ENCODE data around the gene GCHFR.

The GCHFR gene

GRCh38 chr15:40793216-40793989 is 29.5 kb downstream of the GCHFR start:
- CTCF ChIA-PET = interaction anchor here (0.6 to 1.8 kb wide), 3 partner anchors 10 to 285 kb away, joined by 3 to 6 read pairs (median 3); no protein-coding TSS in a partner anchor
- no peaks in the 10 kb centered on the region for H3K9me3 Mint-ChIP-seq
- H3K4me1 Mint-ChIP-seq = peaks cover 13% of the 10 kb centered on the region
- no peak for DNase-seq
- H3K36me3 Mint-ChIP-seq = peaks cover 12% of the 10 kb centered on the region
- no peak overlapping the region for H3K4me3 Mint-ChIP-seq
- no peaks in the 10 kb centered on the region for H3K27me3 Mint-ChIP-seq
- no peak overlapping the region for H3K27ac Mint-ChIP-seq

DNA sequence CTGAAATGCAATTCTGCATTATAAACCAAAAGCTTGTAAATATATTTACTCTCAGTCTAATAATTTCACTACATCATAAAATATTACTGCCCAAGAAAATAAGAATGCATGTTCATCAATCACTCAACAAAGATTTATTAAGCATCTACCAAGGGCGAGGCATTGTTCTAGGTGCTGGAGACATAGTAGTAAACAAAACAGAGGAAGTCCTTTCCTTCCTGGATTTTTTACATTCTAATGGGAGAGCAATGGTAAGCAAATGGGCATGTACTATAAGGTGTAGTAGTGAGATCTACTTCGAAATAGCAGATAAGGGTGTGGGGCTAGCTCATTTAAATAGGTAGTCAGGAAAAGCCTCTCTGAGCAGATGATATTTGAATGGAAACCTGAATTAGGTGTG is 32.2 kb downstream of the GCHFR start:
- H3K4me3 Mint-ChIP-seq = no peak overlapping the region
- CTCF ChIA-PET = interaction anchor here (1.8 kb wide), 1 partner anchor 11 kb away, joined by 5 read pairs; no protein-coding TSS in a partner anchor
- peaks cover 10% of the 10 kb centered on the region for H3K4me1 Mint-ChIP-seq
- H3K27ac Mint-ChIP-seq = no peak overlapping the region
- DNase-seq = no peak
- H3K9me3 Mint-ChIP-seq = no peaks in the 10 kb centered on the region
- peaks cover 23% of the 10 kb centered on the region for H3K36me3 Mint-ChIP-seq
- no peaks in the 10 kb centered on the region for H3K27me3 Mint-ChIP-seq

- CTCF ChIA-PET = interaction anchor here (1.8 kb wide), 1 partner anchor 12 kb away, joined by 5 read pairs; no protein-coding TSS in a partner anchor
- Mint-ChIP-seq H3K4me1 (peaks cover 12% of the 10 kb centered on the region), H3K27ac (no peak overlapping the region), H3K9me3 (no peaks in the 10 kb centered on the region), H3K36me3 (peaks cover 26% of the 10 kb centered on the region), H3K27me3 (no peaks in the 10 kb centered on the region), H3K4me3 (no peak overlapping the region)
- no peak for DNase-seq
Measured at GRCh38 chr15:40796512-40796911, 32.6 kb downstream of the GCHFR start.

DNA sequence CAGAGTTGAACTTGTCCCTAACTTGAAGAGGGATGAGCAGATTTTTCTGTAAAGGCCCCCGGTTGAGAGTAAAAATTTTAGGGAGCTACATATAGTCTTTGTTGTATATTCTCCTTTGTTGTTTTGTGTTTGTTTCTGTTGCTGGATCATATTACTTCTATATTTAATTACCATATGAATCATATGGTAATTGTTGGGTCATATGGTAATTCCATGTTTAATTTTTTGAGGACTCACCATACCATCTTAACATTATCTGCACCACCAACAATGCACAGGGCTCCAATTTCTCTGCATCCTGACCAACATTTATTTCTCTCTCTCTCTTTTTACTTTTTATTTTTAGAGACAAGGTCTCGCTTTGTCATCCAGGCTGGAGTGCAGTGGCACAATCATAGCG is 35.7 kb downstream of the GCHFR start:
- Mint-ChIP-seq H3K27me3 (no peaks in the 10 kb centered on the region), H3K9me3 (no peaks in the 10 kb centered on the region), H3K4me1 (peaks cover 20% of the 10 kb centered on the region), H3K36me3 (peaks cover 25% of the 10 kb centered on the region), H3K4me3 (no peak overlapping the region), H3K27ac (no peak overlapping the region)
- CTCF ChIA-PET = no interaction called here
- DNase-seq = no peak

DNA sequence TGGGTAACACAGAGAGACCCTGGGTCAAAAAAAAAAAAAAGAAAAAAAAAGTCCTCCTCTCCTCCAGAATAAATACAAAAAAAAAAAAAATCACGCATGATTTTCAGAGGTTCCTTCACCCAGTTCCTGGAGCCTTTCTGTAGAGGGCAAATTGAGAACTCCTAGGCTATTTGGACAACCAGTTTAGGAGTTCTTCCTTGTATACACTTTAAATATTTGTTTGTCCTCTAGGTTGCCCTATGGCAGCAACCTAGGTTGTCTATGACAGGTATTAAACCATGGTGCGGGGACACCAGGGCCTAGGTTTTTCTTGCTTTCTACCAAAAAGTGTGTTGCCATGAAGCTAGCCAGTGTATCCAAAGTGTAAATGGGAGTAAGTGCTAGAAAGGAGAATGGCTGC is 39.2 kb downstream of the GCHFR start:
- CTCF ChIA-PET = interaction anchor here (1.6 kb wide), 1 partner anchor 21 kb away, joined by 6 read pairs; no protein-coding TSS in a partner anchor
- Mint-ChIP-seq H3K4me3 (no peak overlapping the region), H3K9me3 (no peaks in the 10 kb centered on the region), H3K27ac (no peak overlapping the region), H3K36me3 (peaks cover 29% of the 10 kb centered on the region), H3K27me3 (no peaks in the 10 kb centered on the region), H3K4me1 (peaks cover 31% of the 10 kb centered on the region)
- no peak for DNase-seq

DNA sequence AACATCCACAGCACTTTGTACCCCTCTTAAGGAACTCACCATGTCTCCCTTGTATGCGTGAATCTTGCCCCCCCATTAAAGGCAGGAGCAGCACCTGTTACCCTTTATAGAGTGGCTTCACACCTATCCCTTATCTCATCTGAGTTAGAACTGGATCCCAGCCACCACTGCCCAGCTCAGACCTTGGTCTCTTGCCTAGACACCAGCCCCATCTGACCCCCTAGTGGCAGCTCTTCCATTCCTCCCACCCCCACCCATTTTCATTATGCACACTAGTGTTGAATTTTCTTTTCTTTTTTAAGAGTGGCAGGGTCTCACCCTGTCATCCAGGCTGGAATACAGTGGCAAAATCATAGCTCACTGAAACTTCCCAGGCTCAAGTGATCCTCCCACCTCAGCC is 39.8 kb downstream of the GCHFR start:
- peaks cover 24% of the 10 kb centered on the region for H3K36me3 Mint-ChIP-seq
- CTCF ChIA-PET = interaction anchor here (1.6 kb wide), 1 partner anchor 21 kb away, joined by 6 read pairs; no protein-coding TSS in a partner anchor
- no peak overlapping the region for H3K4me3 Mint-ChIP-seq
- no peak overlapping the region for H3K27ac Mint-ChIP-seq
- no peaks in the 10 kb centered on the region for H3K9me3 Mint-ChIP-seq
- no peaks in the 10 kb centered on the region for H3K27me3 Mint-ChIP-seq
- no peak for DNase-seq
- H3K4me1 Mint-ChIP-seq = peaks cover 35% of the 10 kb centered on the region

DNA sequence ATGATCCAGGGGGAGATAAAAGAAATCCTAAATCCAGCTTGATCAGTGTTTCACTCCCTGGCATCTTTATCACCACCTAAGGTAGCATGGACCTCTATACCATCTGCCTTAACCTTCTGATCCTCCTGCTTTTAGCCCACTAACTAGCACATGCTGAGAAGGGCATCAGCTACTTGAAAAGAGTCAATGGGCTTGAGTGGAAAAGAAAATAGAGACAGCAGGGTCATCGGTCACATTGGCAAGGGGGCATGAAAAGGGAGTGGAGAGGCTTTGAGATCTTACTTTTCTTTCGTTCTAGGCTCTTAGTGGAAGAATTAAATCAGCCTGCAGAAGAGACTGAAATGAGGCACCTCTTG is 42.8 kb downstream of the GCHFR start:
- CTCF ChIA-PET = interaction anchor here (0.7 kb wide), 2 partner anchors 22 to 87 kb away, joined by 3 read pairs; partner anchors contain the start of gene VPS18
- Mint-ChIP-seq H3K36me3 (peaks cover 16% of the 10 kb centered on the region), H3K27me3 (no peaks in the 10 kb centered on the region), H3K4me3 (peak overlapping the region; percentile 97), H3K9me3 (no peaks in the 10 kb centered on the region), H3K27ac (peak overlapping the region; percentile 99), H3K4me1 (peaks cover 35% of the 10 kb centered on the region)
- DNase-seq = no peak

- CTCF ChIA-PET = interaction anchor here (0.7 kb wide), 1 partner anchor 87 kb away, joined by 3 read pairs; the partner anchor contains the start of gene VPS18
- peaks cover 32% of the 10 kb centered on the region for H3K4me1 Mint-ChIP-seq
Measured at GRCh38 chr15:40807028-40807887, 43.4 kb downstream of the GCHFR start, which contains the start of the genes DNAJC17 and ZFYVE19. Gene DNAJC17 (minus strand): TSS chr15:40807473. CDS start chr15:40807446, 27 bp downstream. Gene ZFYVE19 (plus strand): TSS chr15:40807089. CDS start chr15:40807590, 501 bp downstream.

DNA sequence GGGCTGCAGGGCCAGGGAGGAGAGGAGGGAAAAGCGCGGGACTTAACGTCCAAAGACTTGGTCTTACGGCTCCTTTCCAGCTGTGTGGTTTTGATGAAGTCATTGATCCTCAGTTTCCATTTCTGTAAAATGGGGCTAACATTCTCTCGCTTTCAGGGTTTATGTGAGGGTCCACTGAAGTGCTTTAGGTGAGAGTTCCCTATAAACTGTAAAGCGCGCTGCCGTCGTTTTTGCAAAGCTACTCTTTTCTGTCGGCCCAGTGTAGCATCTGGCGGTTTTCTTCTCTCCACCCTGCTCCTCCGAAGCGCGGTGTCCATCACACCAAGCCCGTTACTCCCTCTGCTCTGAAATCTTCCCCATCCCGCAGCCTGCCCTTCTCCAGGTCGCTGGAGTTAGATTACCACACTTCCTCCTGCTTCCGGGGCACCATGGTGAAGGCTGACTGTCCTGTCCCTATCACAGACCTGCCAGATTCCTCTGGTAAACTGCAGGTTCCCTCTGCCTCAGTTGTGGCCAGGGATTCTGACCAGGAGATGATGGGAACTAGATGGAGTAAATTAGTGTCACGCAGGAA is 44.1 kb downstream of the GCHFR start:
- no peak for DNase-seq
- Mint-ChIP-seq H3K27me3 (no peaks in the 10 kb centered on the region), H3K36me3 (peaks cover 13% of the 10 kb centered on the region), H3K4me1 (peaks cover 32% of the 10 kb centered on the region), H3K9me3 (no peaks in the 10 kb centered on the region), H3K27ac (no peak overlapping the region), H3K4me3 (peak overlapping the region; percentile 97)
- CTCF ChIA-PET = no interaction called here

More at GRCh38 chr15:40807028-40807887, 43.4 kb downstream of the GCHFR start, which contains the start of the genes DNAJC17 and ZFYVE19:
- Mint-ChIP-seq H3K9me3 (no peaks in the 10 kb centered on the region), H3K4me3 (peak within 1 kb of the TSS; percentile 97), H3K27me3 (no peaks in the 10 kb centered on the region), H3K27ac (peak within 1 kb of the TSS; percentile 99), H3K36me3 (peaks cover 13% of the 10 kb centered on the region)
- DNase-seq = peak; percentile 97

DNA sequence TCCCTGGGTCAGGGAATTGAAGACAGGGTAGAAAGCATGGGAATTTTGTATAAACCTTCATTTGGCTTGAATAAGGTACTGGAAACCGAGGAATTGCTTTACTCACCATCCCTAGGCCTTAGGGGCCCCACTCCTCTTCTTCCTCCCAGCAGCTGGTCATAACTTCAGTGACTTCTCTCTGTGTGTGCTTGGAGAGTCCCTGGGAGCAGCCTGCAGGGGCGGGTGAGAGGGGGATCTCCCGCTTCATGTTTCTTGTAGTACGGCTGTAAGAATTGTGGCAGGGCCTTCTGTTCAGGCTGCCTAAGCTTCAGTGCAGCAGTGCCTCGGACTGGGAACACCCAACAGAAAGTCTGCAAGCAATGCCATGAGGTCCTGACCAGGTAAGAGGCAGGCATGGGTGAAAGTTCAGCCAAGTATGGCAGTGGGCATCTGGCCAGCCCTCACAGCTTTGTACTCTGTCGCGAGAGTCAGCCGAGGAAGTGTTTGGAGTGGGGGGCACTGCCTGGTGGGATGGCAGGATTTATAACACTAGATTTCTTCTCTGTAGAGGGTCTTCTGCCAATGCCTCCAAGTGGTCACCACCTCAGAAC is 45.1 kb downstream of the GCHFR start:
- Mint-ChIP-seq H3K27ac (no peak overlapping the region), H3K4me1 (peaks cover 27% of the 10 kb centered on the region)

DNA sequence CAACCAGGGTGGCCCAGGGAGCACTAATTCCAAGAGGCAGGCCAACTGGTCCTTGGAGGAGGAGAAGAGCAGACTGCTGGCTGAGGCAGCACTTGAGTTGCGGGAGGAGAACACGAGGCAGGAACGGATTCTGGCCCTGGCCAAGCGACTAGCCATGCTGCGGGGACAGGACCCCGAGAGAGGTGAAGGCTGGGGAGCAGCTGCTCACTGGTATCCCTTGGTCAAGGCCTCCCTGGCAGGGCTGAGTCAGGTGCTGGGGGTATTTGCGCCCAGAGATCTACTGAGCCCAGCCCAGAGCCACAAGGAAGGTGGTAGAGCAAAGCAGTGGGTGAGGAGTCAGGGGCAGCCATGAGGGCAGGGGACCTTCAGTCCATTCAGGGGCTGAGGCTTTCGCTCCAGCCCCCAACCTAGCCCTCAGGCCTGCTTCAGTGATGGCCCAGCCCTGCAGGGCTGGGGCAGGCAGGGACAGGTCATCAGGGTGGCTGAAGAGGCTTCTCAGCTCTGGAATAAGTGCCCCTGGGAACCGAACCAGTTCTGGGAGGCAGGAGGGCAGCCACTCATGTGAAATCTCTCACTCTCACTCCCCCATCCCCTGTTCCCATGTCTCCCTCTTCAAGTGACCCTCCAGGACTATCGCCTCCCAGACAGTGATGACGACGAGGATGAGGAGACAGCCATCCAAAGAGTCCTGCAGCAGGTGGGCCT is 49.0 kb downstream of the GCHFR start:
- Mint-ChIP-seq H3K36me3 (peaks cover 14% of the 10 kb centered on the region), H3K27ac (no peak overlapping the region), H3K27me3 (no peaks in the 10 kb centered on the region), H3K9me3 (no peaks in the 10 kb centered on the region), H3K4me1 (peaks cover 12% of the 10 kb centered on the region), H3K4me3 (no peak overlapping the region)
- CTCF ChIA-PET = interaction anchor here (1.2 to 1.4 kb wide), 2 partner anchors 45 to 82 kb away, joined by 3 to 4 read pairs; partner anchors contain the start of gene VPS18
- no peak for DNase-seq

More for the DNA sequence above, 45.1 kb downstream of the GCHFR start:
- Mint-ChIP-seq H3K36me3 (peaks cover 13% of the 10 kb centered on the region), H3K9me3 (no peaks in the 10 kb centered on the region), H3K4me3 (peak overlapping the region; percentile 97), H3K27me3 (no peaks in the 10 kb centered on the region)
- no peak for DNase-seq
- CTCF ChIA-PET = interaction anchor here (1.1 to 1.2 kb wide), 2 partner anchors 83 to 85 kb away, joined by 3 read pairs; no protein-coding TSS in a partner anchor

DNA sequence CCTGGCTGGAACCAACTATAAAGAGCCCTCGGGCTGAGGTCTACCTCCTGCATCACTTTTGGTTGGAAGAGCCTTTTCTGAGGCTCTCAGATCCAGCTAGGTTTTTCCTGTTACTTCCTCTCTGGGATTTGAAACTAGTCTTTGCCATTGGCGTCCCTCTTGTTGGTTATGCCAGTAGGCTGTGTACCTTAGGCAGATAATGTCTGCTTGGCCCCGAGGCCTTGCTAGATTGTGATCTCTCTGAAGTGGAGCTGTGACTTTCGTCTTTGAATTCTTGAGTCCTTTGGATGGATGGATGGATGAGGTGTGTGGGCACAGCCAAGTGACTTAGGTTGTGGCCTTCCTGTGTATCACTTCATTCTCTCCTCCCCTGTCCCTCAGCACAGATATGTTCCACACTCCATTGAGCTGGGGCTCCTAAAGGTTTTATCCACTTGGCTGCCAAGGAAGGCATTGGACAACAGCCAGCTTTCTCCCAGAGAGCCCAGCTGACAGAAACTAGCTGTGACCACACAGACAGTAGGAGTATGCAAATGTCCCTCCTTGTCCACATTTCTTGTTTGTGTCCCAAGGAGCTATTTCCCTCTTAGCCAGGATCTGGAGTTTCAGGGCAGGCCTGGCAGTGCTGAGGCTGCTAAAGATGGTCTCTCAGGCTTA is 51.3 kb downstream of the GCHFR start:
- Mint-ChIP-seq H3K27me3 (no peaks in the 10 kb centered on the region), H3K27ac (no peak overlapping the region), H3K9me3 (no peaks in the 10 kb centered on the region), H3K4me3 (no peak overlapping the region), H3K4me1 (no peaks in the 10 kb centered on the region), H3K36me3 (peaks cover 13% of the 10 kb centered on the region)
- no peak for DNase-seq
- CTCF ChIA-PET = interaction anchor here (1.4 kb wide), 1 partner anchor 207 kb away, joined by 3 read pairs; no protein-coding TSS in a partner anchor
